Cardiac fibroblast (primary cell): Measurements from ENCODE around the gene PRMT2.

ENCODE experiments used
- DNase-seq, 2 donors: peaks; one replicate each; pipeline versions ENCODE4 v3.0.0 to v3.0.0-alpha.2; 2010; ENCODE audit warnings: low read depth in 2 of 2
- H3K4me3 ChIP-seq, 2 donors: replicated peaks in 1 of 2; 1 replicate in 1 of 2; 2 replicates in 1 of 2; pipeline ENCODE4 v1.5.1; 2011; ENCODE audit warnings: low read depth in 2 of 2, low read length in 2 of 2, mild to moderate bottlenecking in 2 of 2, moderate library complexity in 1 of 2
- CTCF ChIP-seq: IDR thresholded peaks from one replicate; pipeline ENCODE4 v1.5.1; 2011; ENCODE audit warnings: low read depth, mild to moderate bottlenecking, low read length, inconsistent platforms

The PRMT2 gene

DNA sequence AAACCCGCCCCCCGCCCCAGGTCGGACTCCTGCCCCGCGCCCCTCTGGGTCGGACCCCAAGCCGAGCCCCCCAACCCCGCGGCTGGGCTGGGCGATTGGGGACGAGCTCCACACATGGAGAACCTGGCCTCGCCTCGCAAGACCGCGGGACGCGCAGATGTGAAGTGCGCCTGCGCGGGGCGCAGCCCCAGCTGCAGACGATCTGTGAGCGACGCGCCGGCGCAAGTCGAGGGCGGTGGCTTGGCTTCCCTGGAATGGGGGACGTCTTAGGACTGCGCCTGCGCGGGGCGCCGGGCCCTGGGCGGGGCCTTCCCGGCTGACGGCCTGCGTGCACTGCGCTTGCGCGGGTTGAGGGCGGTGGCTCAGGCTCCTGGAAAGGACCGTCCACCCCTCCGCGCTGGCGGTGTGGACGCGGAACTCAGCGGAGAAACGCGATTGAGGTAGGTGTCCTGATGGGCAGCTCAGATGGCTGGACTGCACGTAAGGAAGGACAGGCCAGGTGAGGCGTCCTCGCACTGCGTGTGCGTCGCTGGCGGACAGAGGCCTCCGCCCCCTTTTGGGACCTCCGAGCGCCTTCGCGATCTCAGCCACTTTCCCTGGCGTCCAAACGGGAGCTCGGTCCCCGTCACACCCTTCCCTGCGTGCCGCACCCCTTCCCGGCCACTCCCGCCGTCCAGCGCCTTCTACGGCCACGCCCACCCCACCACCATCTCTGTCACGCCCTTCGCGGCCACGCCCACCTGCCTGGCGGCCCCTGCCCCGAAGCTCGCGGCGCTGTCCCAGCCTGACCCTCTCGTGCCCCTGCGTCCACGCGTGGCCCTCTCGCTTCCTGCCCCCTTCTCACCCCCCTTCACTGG lies at the start of gene PRMT2:
PRMT2 (plus strand) TSS at position 351 of the 857 bp plus-strand sequence. CDS start 1,278 bp downstream, outside the sequence.
- DNase-seq, result peak; percentile 97 to 98
- peak within 1 kb of the TSS; percentile 84 to 100 for H3K4me3 ChIP-seq
- TF ChIP-seq CTCF, result no peak

DNA sequence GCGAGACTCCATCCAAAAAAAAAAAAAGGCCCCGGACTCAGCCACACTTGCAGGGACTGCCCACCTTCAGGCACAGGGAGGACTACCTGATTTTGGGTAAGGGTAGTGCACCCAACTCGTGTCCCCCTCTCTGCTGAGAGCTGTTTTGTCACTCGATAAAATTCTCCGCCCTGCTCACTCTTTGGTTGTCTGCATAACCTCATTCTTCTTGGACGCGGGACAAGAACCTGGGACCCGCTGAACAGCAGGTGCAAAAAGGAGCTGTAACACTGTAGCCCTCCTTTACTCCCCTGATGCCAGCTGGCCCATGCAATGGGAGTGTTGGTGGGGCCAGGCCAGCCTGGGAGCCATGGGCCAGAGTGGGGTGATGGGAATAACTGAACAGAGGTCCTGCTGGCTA lies 41.2 kb upstream of the PRMT2 start:
- no peak overlapping the region for H3K4me3 ChIP-seq
- DNase-seq, result no peak
- no peak for TF ChIP-seq CTCF

DNA sequence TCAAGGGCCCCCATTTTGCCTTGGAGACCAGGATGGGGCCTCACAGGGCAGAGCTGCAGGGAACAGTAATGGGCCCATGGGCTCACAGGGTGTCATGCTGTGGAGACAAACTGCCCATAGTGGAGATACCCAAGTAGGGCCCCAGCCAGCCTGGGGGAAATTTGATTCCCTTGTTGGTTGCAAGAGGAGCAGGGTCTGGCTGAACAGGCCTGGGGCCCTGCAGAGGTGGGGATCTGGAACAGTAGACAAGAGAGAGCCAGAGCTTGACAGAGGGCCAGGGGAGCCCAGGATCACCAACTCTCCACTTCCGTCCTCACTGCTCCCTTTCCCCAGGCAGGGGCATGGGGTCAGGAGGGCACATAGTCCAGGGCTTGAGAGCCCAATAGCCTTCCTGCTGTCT lies 39.3 kb upstream of the PRMT2 start:
- no peak overlapping the region for H3K4me3 ChIP-seq
- no peak for DNase-seq
- no peak for TF ChIP-seq CTCF

DNA sequence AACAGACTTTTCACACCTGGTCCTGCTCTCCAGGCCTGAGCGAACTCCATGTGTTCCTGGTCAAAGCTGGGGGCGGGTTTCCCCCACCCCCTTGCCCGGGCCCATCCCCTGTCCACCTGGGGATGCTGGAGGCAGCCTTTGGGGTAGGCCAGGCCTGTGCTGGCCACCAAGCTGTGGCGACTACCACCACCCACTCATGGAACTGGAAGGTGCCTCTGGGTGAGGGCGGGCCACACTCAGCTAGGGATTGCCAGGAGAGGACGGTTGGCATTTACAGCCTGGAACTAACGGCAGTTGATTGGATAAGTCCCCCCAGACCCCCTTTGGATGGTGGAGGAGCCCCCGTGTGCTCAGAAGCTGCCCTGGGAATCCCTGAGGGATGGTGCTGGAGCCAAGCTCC lies 38.4 kb upstream of the PRMT2 start:
- DNase-seq, result no peak
- no peak overlapping the region for H3K4me3 ChIP-seq
- TF ChIP-seq CTCF, result no peak

GRCh38 chr21:46597896-46598343 lies 37.6 kb upstream of the PRMT2 start:
- no peak for TF ChIP-seq CTCF
- no peak overlapping the region for H3K4me3 ChIP-seq
- DNase-seq, result no peak

DNA sequence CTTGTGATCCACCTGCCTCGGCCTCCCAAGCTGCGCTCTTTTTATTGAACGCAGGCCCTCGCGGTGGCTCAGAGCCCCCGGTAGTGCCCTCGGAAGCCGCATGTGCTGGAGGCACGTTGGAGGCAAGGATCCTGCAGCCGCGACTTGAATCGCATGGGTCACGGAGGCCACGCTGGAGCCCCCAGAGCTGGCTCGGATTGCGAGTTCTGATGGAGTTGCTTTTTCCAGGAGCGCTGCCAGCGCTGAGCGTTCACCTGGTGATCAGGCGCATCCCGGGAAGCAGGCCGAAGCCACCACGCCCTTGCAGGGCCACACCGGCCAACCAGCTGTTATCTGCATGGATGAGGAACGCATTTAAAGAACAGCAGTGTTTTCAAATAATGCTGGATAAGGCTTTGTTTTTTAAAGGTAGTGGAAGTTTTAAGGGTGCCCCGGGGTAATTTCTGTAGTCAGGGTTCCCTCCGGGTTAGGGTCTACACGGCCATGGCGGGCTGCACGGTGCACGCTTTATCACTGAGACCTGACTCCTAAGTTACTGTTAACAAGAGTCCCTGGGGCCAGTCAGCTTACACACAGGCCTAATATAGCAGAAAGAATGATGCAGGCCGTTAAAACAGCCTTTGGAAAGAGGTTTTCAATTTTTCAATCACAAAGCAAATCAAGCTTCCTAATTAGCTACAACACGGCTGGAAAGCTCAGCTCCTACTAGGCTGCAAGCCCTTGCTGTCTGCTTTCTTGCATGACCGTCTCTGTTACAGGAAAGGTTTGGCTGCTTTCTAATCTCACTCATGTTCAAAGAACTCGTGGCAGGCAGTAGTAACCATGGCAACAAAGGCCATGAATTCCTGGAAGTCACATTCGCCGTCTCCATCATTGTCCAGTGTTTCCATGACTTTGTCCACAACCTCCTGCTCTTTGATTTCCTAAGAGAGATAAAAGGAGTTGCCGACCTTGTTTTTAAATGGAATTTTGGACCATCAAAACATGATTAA lies 36.6 kb upstream of the PRMT2 start:
- TF ChIP-seq CTCF, result no peak
- peak; percentile 94 for DNase-seq

More for the DNA sequence above, 36.6 kb upstream of the PRMT2 start:
- H3K4me3 ChIP-seq, result no peak overlapping the region
